SK-N-MC (cell line): ENCODE measurements around the gene AQR.

Source experiments
- DNase-seq: peaks from one replicate; pipeline ENCODE4 v3.0.0-alpha.2; 2011; ENCODE audit warnings: low read depth, low spot score
- H3K27ac ChIP-seq: fragments of 200-600 bp; sonication (generic); 2 replicates; pipeline ENCODE4 v1.5.1; 2016; ENCODE audit warnings: mixed run types
- H3K36me3 ChIP-seq: fragments of 200-600 bp; sonication (generic); 2 replicates; pipeline ENCODE4 v1.6.1; 2017; ENCODE audit warnings: antibody characterized with exemption, low read length, mixed read lengths; ENCODE audit not compliant: insufficient read depth
- H3K4me3 ChIP-seq: fragments of 200-600 bp; sonication (generic); 2 replicates; pipeline ENCODE4 v1.5.1; 2016
- H3K9ac ChIP-seq: fragments of 200-600 bp; sonication (generic); 2 replicates; pipeline ENCODE4 v1.8.0; 2017; ENCODE audit warnings: mixed run types, mixed read lengths; ENCODE audit not compliant: insufficient read length
- H3K9me3 ChIP-seq: fragments of 200-600 bp; sonication (generic); 2 replicates; pipeline ENCODE4 v1.6.1; 2017; ENCODE audit warnings: low read depth, mild to moderate bottlenecking, antibody characterized with exemption, low read length, moderate library complexity, mixed read lengths
- EZH2 ChIP-seq: fragments of 200-600 bp; sonication (generic); IDR thresholded peaks from one replicate; pipeline ENCODE4 v1.6.1; 2017; ENCODE audit warnings: antibody characterized with exemption
- FOXP2 ChIP-seq: optimal IDR thresholded peaks from 2 replicates; pipeline ENCODE3; 2011; ENCODE audit warnings: mild to moderate bottlenecking, moderate library complexity; ENCODE audit not compliant: insufficient read depth; ENCODE audit errors: extremely low read length, control extremely low read depth
- POLR2AphosphoS5 ChIP-seq: IDR thresholded peaks from 2 replicates; pipeline ENCODE4 v1.6.1; 2012; ENCODE audit warnings: mild to moderate bottlenecking, low read depth, low read length, borderline replicate concordance

AQR gene

GRCh38 chr15:34853001-34853758, 116.4 kb downstream of the AQR start:
- H3K36me3 ChIP-seq = peaks cover 17% of the 10 kb centered on the region
- H3K27ac ChIP-seq = peak overlapping the region; percentile 64; the same call in 1 of the 2 replicates
- DNase-seq = no peak
- no peak overlapping the region for H3K9ac ChIP-seq
- TF ChIP-seq POLR2AphosphoS5 = no peak
- no peak for TF ChIP-seq FOXP2
- TF ChIP-seq EZH2 = no peak
- no peaks in the 10 kb centered on the region for H3K9me3 ChIP-seq
- H3K4me3 ChIP-seq = no peak overlapping the region

GRCh38 chr15:34851751-34852150, 117.8 kb downstream of the AQR start:
- H3K9me3 ChIP-seq = no peaks in the 10 kb centered on the region
- peak overlapping the region; percentile 71 for H3K27ac ChIP-seq
- no peak for TF ChIP-seq EZH2
- no peak for TF ChIP-seq POLR2AphosphoS5
- TF ChIP-seq FOXP2 = no peak
- no peak overlapping the region for H3K4me3 ChIP-seq
- H3K9ac ChIP-seq = no peak overlapping the region
- H3K36me3 ChIP-seq = peaks cover 10% of the 10 kb centered on the region
- DNase-seq = no peak

GRCh38 chr15:34851007-34851406, 118.5 kb downstream of the AQR start:
- Histone ChIP-seq H3K27ac (peak overlapping the region; percentile 71), H3K9ac (no peak overlapping the region), H3K9me3 (no peaks in the 10 kb centered on the region), H3K4me3 (no peak overlapping the region), H3K36me3 (peaks cover 4% of the 10 kb centered on the region)
- DNase-seq = no peak
- no peak for TF ChIP-seq EZH2
- no peak for TF ChIP-seq FOXP2
- no peak for TF ChIP-seq POLR2AphosphoS5

GRCh38 chr15:34850121-34850520, 119.4 kb downstream of the AQR start:
- Histone ChIP-seq H3K9ac (no peak overlapping the region), H3K4me3 (no peak overlapping the region), H3K27ac (no peak overlapping the region), H3K9me3 (no peaks in the 10 kb centered on the region), H3K36me3 (no peaks in the 10 kb centered on the region)
- no peak for DNase-seq
- TF ChIP-seq POLR2AphosphoS5 (no peak), FOXP2 (no peak), EZH2 (no peak)

- DNase-seq = no peak
- H3K36me3 ChIP-seq = no peaks in the 10 kb centered on the region
- H3K9ac ChIP-seq = no peak overlapping the region
- no peak for TF ChIP-seq FOXP2
- no peak for TF ChIP-seq EZH2
- no peak overlapping the region for H3K27ac ChIP-seq
- H3K4me3 ChIP-seq = no peak overlapping the region
- no peaks in the 10 kb centered on the region for H3K9me3 ChIP-seq
These were observed 120.1 kb downstream of the AQR start for GRCh38 chr15:34849364-34849959.

- H3K27ac ChIP-seq = no peak overlapping the region
- H3K36me3 ChIP-seq = no peaks in the 10 kb centered on the region
- no peak for TF ChIP-seq POLR2AphosphoS5
- TF ChIP-seq FOXP2 = no peak
- TF ChIP-seq EZH2 = no peak
- no peak overlapping the region for H3K4me3 ChIP-seq
- H3K9me3 ChIP-seq = no peaks in the 10 kb centered on the region
- no peak for DNase-seq
- H3K9ac ChIP-seq = no peak overlapping the region
These were observed 121.9 kb downstream of the AQR start for GRCh38 chr15:34847598-34847997.

- Histone ChIP-seq H3K4me3 (no peak overlapping the region), H3K9ac (no peak overlapping the region), H3K27ac (no peak overlapping the region), H3K36me3 (no peaks in the 10 kb centered on the region), H3K9me3 (no peaks in the 10 kb centered on the region)
- no peak for DNase-seq
- TF ChIP-seq POLR2AphosphoS5 = no peak
- TF ChIP-seq EZH2 = no peak
These were observed 128.2 kb downstream of the AQR start for GRCh38 chr15:34841262-34841725.

GRCh38 chr15:34838282-34838681, 131.3 kb downstream of the AQR start:
- H3K27ac ChIP-seq = no peak overlapping the region
- no peak for DNase-seq
- no peak overlapping the region for H3K4me3 ChIP-seq
- no peaks in the 10 kb centered on the region; the same call in 1 of the 2 replicates for H3K9me3 ChIP-seq
- H3K9ac ChIP-seq = no peak overlapping the region
- no peaks in the 10 kb centered on the region for H3K36me3 ChIP-seq
- no peak for TF ChIP-seq POLR2AphosphoS5
- no peak for TF ChIP-seq EZH2
- no peak for TF ChIP-seq FOXP2
